K562 (cell line): ENCODE measurements around the gene DHDDS. TPM values are rescaled to one million over a fixed set of nuclear protein-coding genes. Genes with fewer than 3 reads are reported as not detected.

Source experiments
- E2F3 ChIP-seq: fragments of 250-450 bp; sonication (Bioruptor Pico); IDR thresholded peaks from 2 replicates; pipeline ENCODE4 v1.4.0; 2020; ENCODE audit warnings: mild to moderate bottlenecking
- GATA2 ChIP-seq: sonication (generic); formaldehyde crosslinking; IDR thresholded peaks from 2 replicates; pipeline ENCODE4 v1.4.0; 2020; ENCODE audit warnings: mild to moderate bottlenecking, missing genetic modification reagents
- HIVEP1 ChIP-seq: fragments of 250-450 bp; sonication (Bioruptor Pico); IDR thresholded peaks from 2 replicates; pipeline ENCODE4 v1.4.0; 2020; ENCODE audit warnings: mild to moderate bottlenecking
- HSF4 ChIP-seq: fragments of 250-450 bp; sonication (Bioruptor Pico); IDR thresholded peaks from 2 replicates; pipeline ENCODE4 v2.1.2; 2022; ENCODE audit warnings: mild to moderate bottlenecking, moderate library complexity, borderline replicate concordance
- MED1 ChIP-seq: sonication (generic); formaldehyde crosslinking; IDR thresholded peaks from 2 replicates; pipeline ENCODE4 v1.8.1; 2023; ENCODE audit warnings: missing genetic modification reagents, borderline replicate concordance
- MTA1 ChIP-seq: fragments of 450-650 bp; IDR thresholded peaks from 2 replicates; pipeline ENCODE4 v1.6.1; 2017; ENCODE audit warnings: borderline replicate concordance
- POLR2G ChIP-seq: fragments of 200-400 bp; formaldehyde crosslinking; IDR thresholded peaks from 2 replicates; pipeline ENCODE4 v1.6.1; 2017; ENCODE audit warnings: low read depth, mild to moderate bottlenecking, antibody characterized with exemption, low read length, moderate library complexity
- RB1 ChIP-seq: fragments of 450-650 bp; IDR thresholded peaks from 2 replicates; pipeline ENCODE4 v1.6.1; 2017; ENCODE audit warnings: low read depth, mild to moderate bottlenecking
- RBFOX2 ChIP-seq: fragments of 200-400 bp; formaldehyde crosslinking; IDR thresholded peaks from 2 replicates; pipeline ENCODE4 v1.6.1; 2017; ENCODE audit warnings: low read depth, mild to moderate bottlenecking, low read length, moderate library complexity
- SAFB ChIP-seq: fragments of 200-400 bp; formaldehyde crosslinking; IDR thresholded peaks from 2 replicates; pipeline ENCODE4 v1.6.1; 2017; ENCODE audit warnings: low read depth, low read length, borderline replicate concordance
- SIN3B ChIP-seq: fragments of 450-650 bp; IDR thresholded peaks from 2 replicates; pipeline ENCODE4 v1.6.1; 2017; ENCODE audit warnings: low read depth, mild to moderate bottlenecking, moderate library complexity
- TEAD4 ChIP-seq, 2 experiments: sonication (generic) in 1 of 2; formaldehyde crosslinking in 1 of 2; IDR thresholded peaks; 2 replicates each; pipeline versions ENCODE4 v1.6.1 to v1.8.0; 2012 to 2022; ENCODE audit warnings: borderline replicate concordance in 1 of 2, inconsistent platforms in 1 of 2, low read length in 1 of 2, mild to moderate bottlenecking in 1 of 2, missing genetic modification reagents in 1 of 2
- ZNF354B ChIP-seq: fragments of 250-450 bp; sonication (Bioruptor Pico); IDR thresholded peaks from 2 replicates; pipeline ENCODE4 v1.4.0; 2020
- polyA plus RNA-seq, 8 experiments: library from polyadenylated mRNA; depleted of rRNA in 4 of 8; stranded (reverse) in 5 of 8; unstranded in 3 of 8; fragments of >200 nt; fragmentation: Nextera tagmentation in 2 of 8; fragmentation: Illumina TruSeq in 1 of 8; extraction: Ambion mirVana in 2 of 8; extraction: Trizol in 1 of 8; gene quantifications; 2 replicates each; pipeline versions ENCODE4 v1.2.1 to v1.2.3, GENCODE V29; 2011 to 2014; ENCODE audit warnings: inconsistent platforms in 1 of 8, missing spikeins in 1 of 8
- total RNA-seq, 7 experiments: library from RNA; depleted of rRNA in 6 of 7; stranded (reverse); fragments of >200 nt in 6 of 7; fragmentation: Illumina TruSeq in 2 of 7; extraction: Trizol in 2 of 7; gene quantifications; 2 replicates each; pipeline versions ENCODE4 v1.2.1 to v1.2.3, GENCODE V29; 2011 to 2021; ENCODE audit warnings: low replicate concordance in 1 of 7
- TF ChIP-seq, protein P1 (sequence below), 2 experiments: fragments of 150-350 bp in 1 of 2; IDR thresholded peaks; 2 replicates each; pipeline ENCODE4 v1.6.1; 2012 to 2016; ENCODE audit warnings: low read depth in 2 of 2, low read length in 2 of 2, mild to moderate bottlenecking in 1 of 2, moderate library complexity in 1 of 2
- TF ChIP-seq, protein P2 (sequence below): sonication (generic); formaldehyde crosslinking; IDR thresholded peaks from 2 replicates; pipeline ENCODE4 v1.8.0; 2023; ENCODE audit warnings: missing genetic modification reagents, mild to moderate bottlenecking, borderline replicate concordance
- TF ChIP-seq, protein P3 (sequence below), 3 experiments: IDR thresholded peaks in 2 of 3; conservative IDR thresholded peaks in 1 of 3; 2 replicates each; pipeline ENCODE4 v1.5.1; 2011 to 2012; ENCODE audit warnings: low read length in 3 of 3, mild to moderate bottlenecking in 3 of 3, control low read depth in 2 of 3, improper control_type of control experiment in 1 of 3, inconsistent platforms in 1 of 3, low read depth in 1 of 3, mixed read lengths in 1 of 3, moderate library complexity in 1 of 3; ENCODE audit not compliant: insufficient read depth in 2 of 3

Gene DHDDS
- total and polyA plus RNA-seq, 9 of the 15 experiments (the other 6 are each of a cell fraction or from before 2014, with no cell fraction given), result 33.3 to 55.0 (median 44.3) TPM

DNA sequence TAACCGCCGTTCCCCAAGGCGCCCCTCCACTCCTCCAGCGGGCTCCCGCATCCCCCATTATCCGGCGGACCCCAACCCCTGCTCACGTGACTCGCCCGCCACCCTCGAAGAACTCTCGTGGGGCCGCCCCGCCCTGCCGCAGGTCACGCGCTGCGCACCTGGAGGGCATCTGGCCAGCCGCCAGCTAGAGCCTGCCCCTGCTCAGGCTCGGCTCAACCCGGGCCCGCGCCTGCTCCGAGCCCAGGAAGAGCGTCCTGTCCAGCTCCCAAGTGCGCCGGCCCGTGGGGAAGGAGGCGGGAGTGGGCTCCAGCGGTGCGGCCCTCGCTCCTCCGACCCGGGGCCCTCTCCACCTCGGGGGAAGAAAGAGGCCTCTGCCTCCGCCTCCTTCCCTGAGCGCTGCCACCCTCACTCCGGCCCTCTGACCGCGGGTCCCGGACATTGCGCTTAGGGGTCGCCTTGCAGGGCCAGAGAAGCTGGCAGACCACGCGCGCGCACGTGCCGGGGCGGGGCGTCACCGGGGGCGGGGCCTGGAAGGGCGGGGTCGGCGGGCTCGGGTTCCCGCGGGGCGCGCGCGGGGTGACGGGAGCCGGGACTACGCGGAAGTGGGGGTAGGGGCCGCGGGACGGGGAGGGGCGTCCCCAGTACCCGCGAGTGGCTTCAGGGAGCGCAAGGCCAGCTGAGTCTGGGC lies 68.5 kb downstream of the DHDDS start (continued):
- TF ChIP-seq, protein P1, sequence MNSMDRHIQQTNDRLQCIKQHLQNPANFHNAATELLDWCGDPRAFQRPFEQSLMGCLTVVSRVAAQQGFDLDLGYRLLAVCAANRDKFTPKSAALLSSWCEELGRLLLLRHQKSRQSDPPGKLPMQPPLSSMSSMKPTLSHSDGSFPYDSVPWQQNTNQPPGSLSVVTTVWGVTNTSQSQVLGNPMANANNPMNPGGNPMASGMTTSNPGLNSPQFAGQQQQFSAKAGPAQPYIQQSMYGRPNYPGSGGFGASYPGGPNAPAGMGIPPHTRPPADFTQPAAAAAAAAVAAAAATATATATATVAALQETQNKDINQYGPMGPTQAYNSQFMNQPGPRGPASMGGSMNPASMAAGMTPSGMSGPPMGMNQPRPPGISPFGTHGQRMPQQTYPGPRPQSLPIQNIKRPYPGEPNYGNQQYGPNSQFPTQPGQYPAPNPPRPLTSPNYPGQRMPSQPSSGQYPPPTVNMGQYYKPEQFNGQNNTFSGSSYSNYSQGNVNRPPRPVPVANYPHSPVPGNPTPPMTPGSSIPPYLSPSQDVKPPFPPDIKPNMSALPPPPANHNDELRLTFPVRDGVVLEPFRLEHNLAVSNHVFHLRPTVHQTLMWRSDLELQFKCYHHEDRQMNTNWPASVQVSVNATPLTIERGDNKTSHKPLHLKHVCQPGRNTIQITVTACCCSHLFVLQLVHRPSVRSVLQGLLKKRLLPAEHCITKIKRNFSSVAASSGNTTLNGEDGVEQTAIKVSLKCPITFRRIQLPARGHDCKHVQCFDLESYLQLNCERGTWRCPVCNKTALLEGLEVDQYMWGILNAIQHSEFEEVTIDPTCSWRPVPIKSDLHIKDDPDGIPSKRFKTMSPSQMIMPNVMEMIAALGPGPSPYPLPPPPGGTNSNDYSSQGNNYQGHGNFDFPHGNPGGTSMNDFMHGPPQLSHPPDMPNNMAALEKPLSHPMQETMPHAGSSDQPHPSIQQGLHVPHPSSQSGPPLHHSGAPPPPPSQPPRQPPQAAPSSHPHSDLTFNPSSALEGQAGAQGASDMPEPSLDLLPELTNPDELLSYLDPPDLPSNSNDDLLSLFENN (IDR thresholded peaks at IDR 0.05; ENCODE audit: low read depth in 2 of 2, low read length in 2 of 2), result no peak
- no peak for TF ChIP-seq TEAD4 (IDR thresholded peaks at IDR 0.05; ENCODE audit: low read length)
- TF ChIP-seq TEAD4 (CRISPR knock-in tag; IDR thresholded peaks at IDR 0.05; ENCODE audit: borderline replicate concordance), result no peak
- TF ChIP-seq, protein P2, sequence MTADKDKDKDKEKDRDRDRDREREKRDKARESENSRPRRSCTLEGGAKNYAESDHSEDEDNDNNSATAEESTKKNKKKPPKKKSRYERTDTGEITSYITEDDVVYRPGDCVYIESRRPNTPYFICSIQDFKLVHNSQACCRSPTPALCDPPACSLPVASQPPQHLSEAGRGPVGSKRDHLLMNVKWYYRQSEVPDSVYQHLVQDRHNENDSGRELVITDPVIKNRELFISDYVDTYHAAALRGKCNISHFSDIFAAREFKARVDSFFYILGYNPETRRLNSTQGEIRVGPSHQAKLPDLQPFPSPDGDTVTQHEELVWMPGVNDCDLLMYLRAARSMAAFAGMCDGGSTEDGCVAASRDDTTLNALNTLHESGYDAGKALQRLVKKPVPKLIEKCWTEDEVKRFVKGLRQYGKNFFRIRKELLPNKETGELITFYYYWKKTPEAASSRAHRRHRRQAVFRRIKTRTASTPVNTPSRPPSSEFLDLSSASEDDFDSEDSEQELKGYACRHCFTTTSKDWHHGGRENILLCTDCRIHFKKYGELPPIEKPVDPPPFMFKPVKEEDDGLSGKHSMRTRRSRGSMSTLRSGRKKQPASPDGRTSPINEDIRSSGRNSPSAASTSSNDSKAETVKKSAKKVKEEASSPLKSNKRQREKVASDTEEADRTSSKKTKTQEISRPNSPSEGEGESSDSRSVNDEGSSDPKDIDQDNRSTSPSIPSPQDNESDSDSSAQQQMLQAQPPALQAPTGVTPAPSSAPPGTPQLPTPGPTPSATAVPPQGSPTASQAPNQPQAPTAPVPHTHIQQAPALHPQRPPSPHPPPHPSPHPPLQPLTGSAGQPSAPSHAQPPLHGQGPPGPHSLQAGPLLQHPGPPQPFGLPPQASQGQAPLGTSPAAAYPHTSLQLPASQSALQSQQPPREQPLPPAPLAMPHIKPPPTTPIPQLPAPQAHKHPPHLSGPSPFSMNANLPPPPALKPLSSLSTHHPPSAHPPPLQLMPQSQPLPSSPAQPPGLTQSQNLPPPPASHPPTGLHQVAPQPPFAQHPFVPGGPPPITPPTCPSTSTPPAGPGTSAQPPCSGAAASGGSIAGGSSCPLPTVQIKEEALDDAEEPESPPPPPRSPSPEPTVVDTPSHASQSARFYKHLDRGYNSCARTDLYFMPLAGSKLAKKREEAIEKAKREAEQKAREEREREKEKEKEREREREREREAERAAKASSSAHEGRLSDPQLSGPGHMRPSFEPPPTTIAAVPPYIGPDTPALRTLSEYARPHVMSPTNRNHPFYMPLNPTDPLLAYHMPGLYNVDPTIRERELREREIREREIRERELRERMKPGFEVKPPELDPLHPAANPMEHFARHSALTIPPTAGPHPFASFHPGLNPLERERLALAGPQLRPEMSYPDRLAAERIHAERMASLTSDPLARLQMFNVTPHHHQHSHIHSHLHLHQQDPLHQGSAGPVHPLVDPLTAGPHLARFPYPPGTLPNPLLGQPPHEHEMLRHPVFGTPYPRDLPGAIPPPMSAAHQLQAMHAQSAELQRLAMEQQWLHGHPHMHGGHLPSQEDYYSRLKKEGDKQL, result 0 out of 2 replicates have a peak, but pooled peaks have one; percentile 83
- TF ChIP-seq MTA1, result 0 out of 2 replicates have a peak, but pooled peaks have one; percentile 49
- TF ChIP-seq, protein P3, sequence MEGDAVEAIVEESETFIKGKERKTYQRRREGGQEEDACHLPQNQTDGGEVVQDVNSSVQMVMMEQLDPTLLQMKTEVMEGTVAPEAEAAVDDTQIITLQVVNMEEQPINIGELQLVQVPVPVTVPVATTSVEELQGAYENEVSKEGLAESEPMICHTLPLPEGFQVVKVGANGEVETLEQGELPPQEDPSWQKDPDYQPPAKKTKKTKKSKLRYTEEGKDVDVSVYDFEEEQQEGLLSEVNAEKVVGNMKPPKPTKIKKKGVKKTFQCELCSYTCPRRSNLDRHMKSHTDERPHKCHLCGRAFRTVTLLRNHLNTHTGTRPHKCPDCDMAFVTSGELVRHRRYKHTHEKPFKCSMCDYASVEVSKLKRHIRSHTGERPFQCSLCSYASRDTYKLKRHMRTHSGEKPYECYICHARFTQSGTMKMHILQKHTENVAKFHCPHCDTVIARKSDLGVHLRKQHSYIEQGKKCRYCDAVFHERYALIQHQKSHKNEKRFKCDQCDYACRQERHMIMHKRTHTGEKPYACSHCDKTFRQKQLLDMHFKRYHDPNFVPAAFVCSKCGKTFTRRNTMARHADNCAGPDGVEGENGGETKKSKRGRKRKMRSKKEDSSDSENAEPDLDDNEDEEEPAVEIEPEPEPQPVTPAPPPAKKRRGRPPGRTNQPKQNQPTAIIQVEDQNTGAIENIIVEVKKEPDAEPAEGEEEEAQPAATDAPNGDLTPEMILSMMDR (IDR thresholded peaks at IDR 0.05 in 2 of 3, conservative IDR thresholded peaks at IDR 0.05 in 1 of 3; ENCODE audit: insufficient read depth in 2 of 3, low read depth in 1 of 3, low read length in 3 of 3), result no peak
- no peak for TF ChIP-seq MED1
- TF ChIP-seq RB1, result peak; percentile 84
- no peak for TF ChIP-seq HSF4 (CRISPR knock-in tag)
- peak; percentile 90 for TF ChIP-seq SAFB
- TF ChIP-seq GATA2 (CRISPR knock-in tag), result no peak
- TF ChIP-seq RBFOX2, result peak; percentile 90
- TF ChIP-seq ZNF354B (CRISPR knock-in tag), result no peak
- TF ChIP-seq POLR2G, result peak; percentile 85
- TF ChIP-seq E2F3, result peak; percentile 78
- 0 out of 2 replicates have a peak, but pooled peaks have one; percentile 3 for TF ChIP-seq SIN3B
- TF ChIP-seq HIVEP1, result no peak
